HG03460 (cell line): Measurements from ENCODE around the gene MED16.
"Not testable (repeated sequence)": the region's sequence is repeated elsewhere in the genome, so short reads cannot be mapped to it uniquely, and the experiment has no call there.

Experiments used
- ATAC-seq: cut with Tn5 transposase; IDR thresholded peaks from one replicate; pipeline ENCODE4 v1.9.1; 2021; ENCODE audit not compliant: unreplicated experiment

MED16 gene

DNA sequence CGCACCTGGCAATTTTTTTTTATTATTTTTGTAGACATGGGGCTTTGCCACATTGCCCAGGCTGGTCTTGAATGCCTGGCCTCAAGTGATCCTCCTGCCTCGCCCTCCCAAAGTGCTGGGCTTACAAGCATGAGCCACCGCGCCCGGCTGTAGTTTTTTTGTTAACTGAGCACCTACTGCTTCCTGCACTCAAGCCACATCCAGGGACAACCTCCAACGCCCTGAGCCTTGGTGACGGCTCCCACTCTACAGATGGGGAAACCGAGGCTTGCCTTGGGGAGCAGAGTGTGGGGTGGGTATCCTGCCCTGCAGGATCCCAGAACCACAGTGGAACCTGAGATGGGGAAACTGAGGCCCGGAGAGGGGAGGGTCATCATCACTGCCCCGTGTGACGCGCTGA lies 37.8 kb downstream of the MED16 start:
- no peak for ATAC-seq

DNA sequence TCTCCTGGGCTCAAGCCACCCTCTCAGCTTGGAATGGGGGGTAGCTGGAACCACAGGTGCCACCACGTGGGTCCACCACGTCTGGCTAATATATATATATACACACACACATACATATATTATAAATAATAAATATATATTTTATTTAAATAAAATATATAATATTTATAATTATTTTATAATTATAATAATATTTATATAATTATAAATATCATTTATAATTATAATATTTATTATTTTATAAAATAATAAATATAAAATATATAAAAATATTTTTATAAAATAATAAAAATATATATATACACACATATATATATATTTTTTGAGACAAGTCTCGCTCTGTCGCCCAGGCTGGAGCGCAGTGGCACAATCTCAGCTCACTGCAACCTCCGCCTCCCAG lies 38.4 kb downstream of the MED16 start:
- ATAC-seq, result no peak

DNA sequence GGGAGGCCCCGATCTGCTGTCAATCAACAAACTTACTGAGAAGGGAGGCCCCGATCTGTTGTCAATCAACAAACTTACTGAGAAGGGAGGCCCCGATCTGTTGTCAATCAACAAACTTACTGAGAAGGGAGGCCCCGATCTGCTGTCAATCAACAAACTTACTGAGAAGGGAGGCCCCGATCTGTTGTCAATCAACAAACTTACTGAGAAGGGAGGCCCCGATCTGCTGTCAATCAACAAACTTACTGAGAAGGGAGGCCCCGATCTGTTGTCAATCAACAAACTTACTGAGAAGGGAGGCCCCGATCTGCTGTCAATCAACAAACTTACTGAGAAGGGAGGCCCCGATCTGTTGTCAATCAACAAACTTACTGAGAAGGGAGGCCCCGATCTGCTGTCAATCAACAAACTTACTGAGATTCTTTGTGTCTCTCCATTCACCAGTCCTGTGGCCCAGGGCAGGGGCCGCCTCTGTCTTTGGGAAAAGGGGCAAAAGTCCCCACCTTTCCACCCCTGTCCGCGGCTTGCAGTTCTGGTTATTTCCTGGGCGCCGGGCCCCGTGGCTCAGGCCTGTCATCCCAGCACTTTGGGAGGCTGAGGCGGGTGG lies 39.3 kb downstream of the MED16 start:
- not testable (repeated sequence) for ATAC-seq

DNA sequence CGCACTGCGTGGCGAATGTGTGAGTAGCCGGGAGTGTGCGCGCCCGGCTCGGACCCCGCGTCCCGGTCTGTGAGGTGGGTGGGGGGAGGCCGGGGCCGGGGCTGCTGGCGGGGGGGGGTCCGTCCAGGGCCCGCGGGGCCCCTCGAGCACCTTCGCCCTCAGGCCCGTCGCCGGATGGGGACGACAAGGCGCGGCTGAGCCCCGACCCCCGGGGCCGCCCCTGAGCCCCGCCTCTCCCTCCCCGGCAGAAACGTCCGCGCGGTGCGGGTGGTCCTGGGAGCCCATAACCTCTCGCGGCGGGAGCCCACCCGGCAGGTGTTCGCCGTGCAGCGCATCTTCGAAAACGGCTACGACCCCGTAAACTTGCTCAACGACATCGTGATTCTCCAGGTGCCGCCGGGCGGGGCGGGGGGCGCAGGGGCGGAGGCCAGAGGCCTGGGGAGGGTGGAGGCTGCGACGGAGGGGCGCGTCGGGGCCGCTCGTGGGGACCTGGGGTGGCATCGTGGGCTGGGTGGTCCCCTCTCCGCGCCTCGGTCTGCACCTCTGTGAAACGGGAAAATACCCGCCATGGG lies 39.9 kb downstream of the MED16 start:
- ATAC-seq, result no peak

DNA sequence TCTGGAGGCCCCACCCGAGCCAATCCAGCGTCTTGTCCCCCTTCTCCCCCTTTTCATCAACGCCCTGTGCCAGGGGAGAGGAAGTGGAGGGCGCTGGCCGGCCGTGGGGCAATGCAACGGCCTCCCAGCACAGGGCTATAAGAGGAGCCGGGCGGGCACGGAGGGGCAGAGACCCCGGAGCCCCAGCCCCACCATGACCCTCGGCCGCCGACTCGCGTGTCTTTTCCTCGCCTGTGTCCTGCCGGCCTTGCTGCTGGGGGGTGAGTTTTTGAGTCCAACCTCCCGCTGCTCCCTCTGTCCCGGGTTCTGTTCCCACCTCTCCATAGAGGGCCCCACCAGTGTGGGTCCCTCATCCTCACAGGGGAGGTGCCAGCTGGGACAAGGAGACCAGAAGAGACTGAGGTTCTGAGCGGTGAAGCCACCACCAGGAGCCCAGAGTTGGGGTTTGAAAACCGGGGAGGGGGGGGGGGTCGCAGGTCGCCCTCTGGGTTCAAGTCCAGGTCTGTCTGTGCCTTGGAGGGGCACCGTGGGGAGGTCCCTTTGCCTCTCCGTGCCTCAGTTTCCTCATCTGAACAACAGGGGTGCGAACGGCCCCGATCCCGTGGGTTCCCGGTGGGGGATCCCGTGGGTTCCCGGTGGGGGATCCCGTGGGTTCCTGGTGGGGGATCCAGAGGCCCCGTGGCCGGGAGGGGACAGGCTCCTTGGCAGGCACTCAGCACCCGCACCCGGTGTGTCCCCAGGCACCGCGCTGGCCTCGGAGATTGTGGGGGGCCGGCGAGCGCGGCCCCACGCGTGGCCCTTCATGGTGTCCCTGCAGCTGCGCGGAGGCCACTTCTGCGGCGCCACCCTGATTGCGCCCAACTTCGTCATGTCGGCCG lies 40.6 kb downstream of the MED16 start, which contains the start of gene ELANE:
TSS of gene ELANE (plus strand) at position 168 of the 878 bp plus-strand sequence. CDS start at position 194, 26 bp downstream.
- ATAC-seq, result no peak

DNA sequence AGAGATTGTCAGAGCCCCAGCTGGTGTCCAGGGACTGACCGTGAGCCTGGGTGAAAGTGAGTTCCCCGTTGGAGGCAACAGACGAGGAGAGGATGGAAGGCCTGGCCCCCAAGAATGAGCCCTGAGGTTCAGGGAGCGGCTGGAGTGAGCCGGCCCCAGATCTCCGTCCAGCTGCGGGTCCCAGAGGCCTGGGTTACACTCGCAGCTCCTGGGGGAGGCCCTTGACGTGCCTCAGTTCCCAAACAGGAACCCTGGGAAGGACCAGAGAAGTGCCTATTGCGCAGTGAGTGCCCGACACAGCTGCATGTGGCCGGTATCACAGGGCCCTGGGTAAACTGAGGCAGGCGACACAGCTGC lies 42.0 kb downstream of the MED16 start:
- ATAC-seq, result no peak

DNA sequence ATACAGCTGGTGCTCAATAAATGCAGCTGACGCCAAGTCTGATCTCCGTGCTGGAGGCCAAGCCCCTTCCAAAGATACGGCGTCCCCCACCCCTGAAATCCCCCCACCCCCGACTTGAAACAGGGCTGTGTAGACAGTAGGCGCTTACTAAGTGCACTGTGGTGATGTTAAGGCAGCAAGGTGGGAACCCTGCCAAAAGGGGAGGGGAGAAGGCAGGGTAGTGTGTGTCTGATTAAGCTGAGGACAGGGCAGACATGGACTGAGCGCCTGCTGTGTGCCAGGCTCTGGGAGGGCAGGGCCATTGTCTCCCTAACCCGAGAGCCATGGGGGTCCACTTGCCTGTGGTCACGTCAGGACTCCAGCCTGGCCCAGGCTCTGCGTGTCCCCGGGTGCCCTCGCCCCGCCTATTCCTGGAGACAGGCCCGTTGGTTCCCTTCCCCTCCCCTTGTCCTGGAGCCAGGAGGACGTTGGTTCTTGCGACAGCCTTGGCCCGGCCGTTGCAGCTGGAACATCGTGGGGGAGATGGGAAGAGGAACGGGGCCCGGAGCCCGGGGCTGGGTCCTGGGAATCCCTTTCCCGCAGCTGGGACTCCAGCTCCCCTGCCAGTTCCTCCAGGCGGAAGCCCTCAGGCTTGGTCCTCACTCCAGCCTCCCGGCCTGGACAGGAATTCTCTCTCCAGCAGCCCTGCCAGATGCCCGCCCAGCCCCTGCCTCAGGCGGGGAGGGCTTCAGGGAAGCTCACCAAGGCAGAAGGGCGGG lies 42.6 kb downstream of the MED16 start:
- ATAC-seq, result no peak

DNA sequence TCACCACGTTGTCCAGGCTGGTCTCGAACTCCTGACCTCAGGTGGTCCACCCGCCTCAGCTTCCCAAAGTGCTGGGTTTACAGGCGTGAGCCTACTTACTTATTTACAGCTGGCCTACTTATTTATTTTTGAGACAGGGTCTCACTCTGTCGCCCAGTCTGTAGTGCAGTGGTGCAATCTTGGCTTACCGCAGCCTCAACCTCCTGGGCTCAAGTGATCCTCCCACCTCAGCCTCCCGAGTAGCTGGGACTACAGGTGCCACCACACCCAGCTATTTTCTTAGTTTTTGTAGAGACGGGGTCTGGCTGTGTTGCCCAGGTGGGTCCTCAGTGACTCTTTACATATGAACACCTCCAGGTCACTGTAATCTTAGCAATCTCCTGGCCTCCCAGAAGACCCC lies 43.8 kb downstream of the MED16 start:
- ATAC-seq, result not testable (repeated sequence)

DNA sequence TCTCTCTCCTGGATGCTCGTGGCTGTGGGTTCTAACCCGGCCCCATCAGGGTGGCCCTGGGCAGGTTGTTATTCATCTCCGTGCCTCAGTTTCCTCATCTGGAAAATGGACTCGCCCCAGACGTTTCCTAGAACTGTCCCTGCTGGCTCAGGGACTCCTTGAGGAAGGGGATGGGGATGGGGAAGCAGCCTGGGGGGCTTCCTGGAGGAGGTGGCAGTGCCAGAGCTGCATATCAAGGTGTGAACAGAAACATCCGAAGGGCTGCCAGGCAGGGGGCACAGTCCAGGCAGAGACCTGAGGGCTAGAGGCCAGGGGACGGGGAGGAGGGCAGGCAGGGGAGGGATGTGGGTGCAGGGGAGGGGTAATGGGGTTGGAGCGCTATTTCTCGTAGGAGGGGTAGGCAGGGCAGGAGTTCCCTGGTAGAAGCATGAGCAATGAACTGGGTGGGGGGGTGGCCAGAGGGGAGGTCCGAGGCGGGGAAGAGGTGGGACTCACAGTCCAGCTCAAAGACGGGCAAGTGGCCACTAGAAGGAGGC lies 44.5 kb downstream of the MED16 start:
- no peak for ATAC-seq

DNA sequence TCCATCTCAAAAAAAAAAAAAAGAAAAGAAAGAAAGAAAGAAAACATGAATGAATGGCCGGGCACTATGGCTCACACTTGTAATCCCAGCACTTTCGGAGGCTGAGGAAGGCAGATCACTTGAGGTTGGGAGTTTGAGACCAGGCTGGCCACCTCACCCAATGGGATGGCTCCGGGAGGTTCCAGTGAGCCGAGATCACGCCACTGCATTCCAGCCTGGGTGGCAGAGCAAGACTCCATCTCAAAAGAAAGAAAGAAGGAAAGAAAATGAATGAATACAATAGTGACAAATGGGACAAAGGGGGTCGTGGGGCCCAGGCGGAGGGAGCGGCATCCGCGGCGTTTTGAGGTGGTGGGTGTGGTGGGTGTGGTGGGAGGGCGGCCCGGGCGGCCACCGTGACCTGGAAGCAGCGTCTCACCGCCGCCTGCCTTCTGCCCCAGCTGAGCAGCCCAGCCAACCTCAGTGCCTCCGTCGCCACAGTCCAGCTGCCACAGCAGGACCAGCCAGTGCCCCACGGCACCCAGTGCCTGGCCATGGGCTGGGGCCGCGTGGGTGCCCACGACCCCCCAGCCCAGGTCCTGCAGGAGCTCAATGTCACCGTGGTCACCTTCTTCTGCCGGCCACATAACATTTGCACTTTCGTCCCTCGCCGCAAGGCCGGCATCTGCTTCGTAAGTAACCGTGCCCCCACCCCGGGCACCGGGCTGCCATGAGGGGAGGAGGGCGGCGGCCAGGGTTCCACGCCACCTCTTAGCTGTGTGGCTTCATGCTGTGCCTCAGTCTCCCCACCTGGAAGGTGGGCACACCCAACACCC lies 47.1 kb downstream of the MED16 start:
- ATAC-seq, result no peak

DNA sequence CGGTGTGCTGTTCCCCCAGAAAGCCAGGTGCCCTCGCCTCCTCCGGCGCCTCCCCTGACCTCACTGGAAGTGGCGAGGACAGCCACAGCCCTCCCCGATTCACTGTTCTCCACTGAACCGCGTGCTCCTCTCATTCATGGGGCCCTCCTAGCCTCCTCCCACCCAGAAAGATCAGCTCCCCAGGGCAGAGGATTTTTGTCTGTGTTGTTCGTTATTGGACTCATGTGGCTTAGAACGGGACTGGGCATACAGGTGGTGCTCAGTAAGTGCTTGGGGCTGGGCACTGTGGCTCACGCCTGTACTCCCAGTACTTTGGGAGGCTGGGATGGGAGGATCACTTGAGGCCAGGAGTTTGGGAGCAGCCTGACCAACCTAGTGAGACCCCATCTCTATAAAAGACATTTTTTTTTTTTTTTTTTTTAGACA lies 48.4 kb downstream of the MED16 start:
- ATAC-seq, result no peak

DNA sequence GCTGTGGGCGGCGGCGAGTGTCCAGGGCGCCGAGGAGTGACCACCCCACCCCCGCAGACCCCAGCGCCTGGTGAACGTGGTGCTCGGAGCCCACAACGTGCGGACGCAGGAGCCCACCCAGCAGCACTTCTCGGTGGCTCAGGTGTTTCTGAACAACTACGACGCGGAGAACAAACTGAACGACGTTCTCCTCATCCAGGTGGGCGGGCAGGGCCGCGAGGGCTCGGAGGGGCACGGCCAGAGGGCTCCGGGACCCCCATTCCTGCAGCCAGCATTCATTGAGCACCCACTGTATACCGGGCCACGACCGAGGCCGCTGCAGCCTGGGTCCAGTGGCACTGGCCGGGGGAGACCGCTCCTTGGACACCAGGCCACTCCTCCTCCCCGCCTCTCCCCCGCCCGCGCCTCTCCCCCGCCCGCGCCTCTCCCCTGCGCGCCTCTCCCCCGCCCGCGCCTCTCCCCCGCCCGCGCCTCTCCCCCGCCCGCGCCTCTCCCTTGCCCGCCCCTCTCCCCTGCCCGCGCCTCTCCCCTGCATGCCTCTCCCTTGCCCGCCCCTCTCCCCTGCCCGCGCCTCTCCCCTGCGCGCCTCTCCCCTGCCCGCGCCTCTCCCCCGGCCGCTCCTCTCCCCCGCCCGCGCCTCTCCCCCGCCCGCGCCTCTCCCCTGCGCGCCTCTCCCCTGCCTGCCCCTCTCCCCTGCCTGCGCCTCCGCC lies 49.0 kb downstream of the MED16 start:
- ATAC-seq, result no peak

DNA sequence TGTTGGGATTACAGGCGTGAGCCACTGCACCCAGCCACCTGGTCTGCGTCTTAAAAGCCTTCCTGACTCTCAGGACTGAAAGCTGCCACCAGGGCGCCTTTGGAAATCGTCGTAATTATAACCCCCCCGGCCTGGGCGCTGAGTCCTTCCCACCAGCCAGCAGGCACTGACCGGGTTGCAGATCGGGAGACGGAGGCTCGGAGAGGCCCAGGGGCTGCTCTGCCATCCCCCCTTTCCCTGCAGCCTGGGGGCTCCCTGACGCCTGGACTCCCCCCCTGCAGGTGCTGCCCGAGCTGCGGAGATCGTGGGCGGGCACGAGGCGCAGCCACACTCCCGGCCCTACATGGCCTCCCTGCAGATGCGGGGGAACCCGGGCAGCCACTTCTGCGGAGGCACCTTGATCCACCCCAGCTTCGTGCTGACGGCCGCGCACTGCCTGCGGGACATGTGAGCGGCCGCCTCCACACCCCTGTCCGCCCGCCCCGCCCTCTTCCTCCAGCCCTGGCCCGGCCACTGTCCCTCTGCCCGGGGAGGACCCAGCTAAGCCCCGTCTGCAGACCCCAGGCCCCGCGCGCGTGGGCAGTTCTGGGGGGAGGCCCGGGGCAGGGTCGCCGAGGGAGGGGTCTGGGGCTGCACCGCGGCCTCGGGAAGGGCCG lies 49.7 kb downstream of the MED16 start:
- no peak for ATAC-seq

DNA sequence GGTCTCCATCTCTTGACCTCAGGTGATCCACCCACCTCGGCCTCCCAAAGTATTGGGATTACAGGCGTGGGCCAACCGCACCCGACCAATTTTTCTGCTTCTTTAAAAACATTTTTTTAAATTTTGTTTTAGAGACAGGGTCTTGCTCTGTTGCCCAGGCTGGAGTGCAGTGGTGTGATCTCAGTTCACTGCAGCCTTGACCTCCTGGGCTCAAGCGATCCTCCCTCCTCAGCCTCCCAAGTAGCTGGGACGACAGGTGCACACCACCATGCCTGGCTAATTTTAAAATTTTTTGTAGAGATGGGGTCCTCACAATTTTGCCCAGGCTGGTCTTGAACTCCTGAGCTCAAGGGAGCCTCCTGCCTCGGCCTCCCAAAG lies 50.2 kb downstream of the MED16 start:
- not testable (repeated sequence) for ATAC-seq

DNA sequence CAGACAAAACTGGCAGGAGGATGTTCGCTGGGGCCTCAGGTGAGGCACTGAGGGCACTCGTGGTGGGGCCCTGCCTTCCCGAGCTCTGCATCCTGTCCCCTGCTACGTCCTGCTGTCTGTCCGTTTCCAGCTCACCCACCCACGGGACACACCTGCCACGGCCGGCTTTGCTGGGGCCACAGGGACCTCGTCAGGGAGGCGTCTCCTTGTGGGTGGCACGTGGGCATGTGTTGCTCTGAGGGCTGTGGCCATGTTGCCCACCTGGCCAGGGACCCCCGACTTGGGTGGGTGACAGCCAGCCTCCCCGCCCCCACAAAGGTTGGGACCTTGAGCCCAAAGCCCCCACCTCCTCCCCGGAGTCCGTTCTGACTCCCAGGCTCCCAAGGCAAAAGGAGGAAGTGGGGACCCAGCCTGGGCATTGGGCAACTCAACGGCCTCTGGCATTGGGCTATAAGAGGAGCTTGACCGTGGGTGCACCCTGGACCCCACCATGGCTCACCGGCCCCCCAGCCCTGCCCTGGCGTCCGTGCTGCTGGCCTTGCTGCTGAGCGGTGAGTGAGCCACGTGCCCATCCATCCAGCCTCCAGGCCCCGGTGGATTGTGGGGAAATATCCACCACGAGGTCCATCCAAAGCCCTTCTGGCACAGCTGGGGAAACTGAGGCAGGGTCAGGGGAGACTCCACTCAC lies 52.3 kb downstream of the MED16 start, which contains the start of gene PRTN3:
TSS of gene PRTN3 (plus strand) at position 481 of the 688 bp plus-strand sequence. CDS start at position 491, 10 bp downstream.
- ATAC-seq, result no peak

DNA sequence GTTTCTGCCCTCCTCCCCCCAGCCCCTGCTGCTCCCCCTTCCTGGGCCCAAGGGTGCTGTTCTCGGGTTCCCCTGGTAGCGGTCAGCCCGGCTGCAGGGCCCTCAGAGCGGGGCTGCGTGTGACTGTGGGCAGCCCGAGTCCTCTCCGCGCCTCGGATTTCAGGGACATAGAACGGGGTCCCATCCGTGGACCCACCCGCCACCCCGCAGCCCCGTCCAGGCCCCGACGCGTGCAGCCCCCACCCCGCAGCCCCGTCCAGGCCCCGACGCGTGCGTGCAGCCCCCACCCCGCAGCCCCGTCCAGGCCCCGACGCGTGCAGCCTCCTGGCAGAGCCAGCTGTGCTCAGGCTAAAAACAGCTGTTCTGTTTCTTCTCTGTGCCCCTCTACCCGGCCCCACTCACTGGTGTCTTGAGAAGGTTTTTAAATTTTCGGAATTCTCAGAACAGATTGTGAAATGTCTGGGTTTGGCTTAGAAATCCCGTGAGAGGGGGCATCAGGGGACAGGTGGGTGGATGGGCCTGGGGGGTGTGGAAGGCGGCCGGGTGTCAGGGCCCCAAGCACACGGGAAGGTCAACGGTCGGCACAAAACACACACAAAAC lies 57.7 kb downstream of the MED16 start:
- ATAC-seq, result no peak

DNA sequence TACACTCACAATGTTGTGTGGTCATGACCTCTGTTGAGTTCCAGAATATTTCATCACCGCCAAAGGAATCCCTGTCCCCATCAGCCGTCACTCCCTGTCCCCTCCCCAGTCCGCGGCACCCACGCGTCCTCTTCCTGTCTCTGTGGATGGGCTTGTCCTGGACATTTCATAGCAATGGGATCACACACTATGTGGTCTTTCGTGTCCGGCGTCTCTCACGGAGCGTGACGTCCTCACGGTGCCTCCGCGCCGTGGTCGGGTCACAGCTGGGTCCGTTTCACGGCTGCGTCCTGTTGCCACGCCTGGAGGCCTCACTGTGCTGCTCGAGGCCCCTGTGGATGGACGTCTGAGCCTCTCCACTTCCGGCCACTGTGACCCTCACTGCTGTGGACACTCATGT lies 58.8 kb downstream of the MED16 start:
- no peak for ATAC-seq
